HG02981 (cell line): ENCODE data around the gene EXOC1.
A peak's percentile ranks its signal among the peaks of the same experiment; 100 is the strongest.
"Not testable (repeated sequence)": the region's sequence is repeated elsewhere in the genome, so short reads cannot be mapped to it uniquely, and the experiment has no call there.

Experiments used
- ATAC-seq: cut with Tn5 transposase; IDR thresholded peaks from one replicate; pipeline ENCODE4 v1.9.1; 2021; ENCODE audit warnings: mild to moderate bottlenecking, moderate library complexity; ENCODE audit not compliant: unreplicated experiment

Gene EXOC1

DNA sequence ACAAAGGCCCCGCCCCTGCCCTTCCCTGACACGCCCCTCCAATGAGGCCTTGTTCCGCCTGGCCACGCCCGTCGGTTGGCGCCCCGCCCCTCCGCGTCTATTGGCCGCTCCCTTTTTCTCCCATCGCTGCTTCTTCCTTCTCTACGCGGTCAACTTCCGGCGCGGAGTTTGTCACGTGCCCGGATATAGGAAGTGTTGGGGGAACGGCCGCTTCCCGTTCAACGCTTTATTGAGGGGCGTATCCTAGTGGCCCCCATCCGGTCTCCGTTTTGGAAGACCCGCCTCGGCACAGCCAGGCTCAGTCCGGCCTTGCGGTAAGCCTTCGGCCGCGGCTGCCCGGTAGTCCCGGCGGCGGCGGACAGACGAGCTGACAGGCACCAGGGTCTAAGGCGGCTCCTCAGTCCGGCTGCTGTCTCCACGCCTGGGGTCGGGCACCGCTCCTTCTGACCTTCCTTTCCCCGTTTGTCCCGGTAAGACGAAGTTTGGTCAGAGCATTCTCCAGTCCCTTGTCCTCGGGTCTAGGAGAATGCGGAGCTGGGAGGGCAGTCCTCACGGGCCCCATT is at the start of gene EXOC1:
TSS of gene EXOC1 (plus strand) at position 165 of the 563 bp plus-strand sequence. CDS start 4,676 bp downstream, outside the sequence.
- peak; percentile 98 for ATAC-seq

DNA sequence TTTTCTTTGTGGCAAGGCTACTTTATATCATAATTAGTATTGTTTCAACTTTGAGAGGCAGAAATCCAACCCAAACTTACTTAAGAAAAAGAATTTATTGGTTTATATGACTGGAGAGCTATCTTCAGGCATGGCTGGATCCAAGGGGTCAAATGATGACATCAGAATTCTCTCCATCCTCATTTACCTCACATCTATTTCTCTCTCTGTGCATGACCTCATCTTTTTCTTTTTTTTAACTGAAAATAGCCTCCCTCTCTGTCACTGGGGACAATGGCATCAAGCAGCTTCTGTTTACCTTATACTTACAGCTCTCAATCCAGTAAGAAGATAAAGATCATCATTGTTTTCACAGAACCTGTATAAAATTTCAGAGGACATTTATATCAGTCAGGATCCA is 45.9 kb upstream of the EXOC1 start:
- no peak for ATAC-seq

- ATAC-seq = no peak
Observed at GRCh38 chr4:55808186-55808585, 45.3 kb upstream of the EXOC1 start.

- no peak for ATAC-seq
Observed at GRCh38 chr4:55808632-55809031, 44.8 kb upstream of the EXOC1 start.

DNA sequence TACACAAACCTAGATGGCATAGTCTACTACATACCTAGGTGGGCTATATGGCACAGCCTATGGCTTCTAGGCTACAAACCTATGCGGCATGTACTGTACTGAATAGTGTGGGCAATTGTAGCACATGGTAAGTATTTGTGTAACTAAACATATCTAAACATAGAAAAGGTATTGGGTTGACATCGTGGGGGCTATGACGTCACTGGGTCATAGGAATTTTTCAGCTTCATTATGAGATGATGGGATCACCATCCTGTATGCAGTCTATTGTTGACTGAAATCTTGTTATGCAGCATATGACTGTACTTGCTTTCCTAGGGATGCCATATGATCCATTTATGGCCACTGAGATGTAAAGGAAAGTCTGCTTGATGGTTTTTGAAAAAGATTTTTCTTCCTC is 35.8 kb upstream of the EXOC1 start:
- ATAC-seq = no peak

GRCh38 chr4:55819634-55820033 is 33.8 kb upstream of the EXOC1 start, which contains the start of gene EXOC1L:
Gene EXOC1L (plus strand): TSS chr4:55819790. CDS start chr4:55820027, 237 bp downstream.
- ATAC-seq = no peak

DNA sequence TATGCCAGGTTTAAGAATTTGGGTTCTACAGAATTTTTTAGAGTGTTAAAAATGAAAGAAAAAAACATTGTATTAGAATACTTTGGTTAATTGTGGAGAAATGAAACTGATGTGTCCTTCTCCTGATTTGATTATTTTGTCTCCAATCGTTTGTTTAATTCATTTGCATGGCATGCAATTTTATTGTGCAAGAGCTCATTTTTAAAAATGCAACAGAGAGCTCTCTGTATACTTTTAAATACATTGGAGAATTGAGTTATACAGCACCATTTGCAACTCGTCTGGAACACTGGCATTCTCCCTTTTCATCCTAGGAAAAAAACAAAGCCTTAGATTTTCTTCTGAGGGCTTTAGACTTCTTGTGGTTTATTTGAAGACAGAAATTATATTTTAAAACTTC is 33.2 kb upstream of the EXOC1 start:
- ATAC-seq = no peak

DNA sequence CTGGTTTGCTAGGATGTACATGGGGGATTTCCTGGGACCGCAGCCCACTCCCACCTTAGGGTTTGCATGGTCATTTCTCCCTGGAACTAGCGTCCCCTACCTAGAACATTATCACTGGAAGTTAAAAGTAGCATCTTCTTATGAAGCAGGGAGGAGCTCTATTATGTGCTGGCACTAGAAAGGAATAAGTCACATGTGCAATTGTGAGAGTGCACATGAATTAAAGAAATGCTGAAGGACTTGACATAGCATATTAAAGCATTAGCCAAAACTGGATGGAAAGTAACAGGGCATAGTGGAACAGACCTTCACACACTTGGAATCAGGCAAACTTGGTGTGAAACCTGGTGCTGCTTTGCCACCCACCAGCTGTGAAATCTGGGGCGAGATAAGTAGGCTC is 31.1 kb upstream of the EXOC1 start:
- ATAC-seq = no peak

GRCh38 chr4:55824865-55825264 is 28.6 kb upstream of the EXOC1 start:
- ATAC-seq = no peak

DNA sequence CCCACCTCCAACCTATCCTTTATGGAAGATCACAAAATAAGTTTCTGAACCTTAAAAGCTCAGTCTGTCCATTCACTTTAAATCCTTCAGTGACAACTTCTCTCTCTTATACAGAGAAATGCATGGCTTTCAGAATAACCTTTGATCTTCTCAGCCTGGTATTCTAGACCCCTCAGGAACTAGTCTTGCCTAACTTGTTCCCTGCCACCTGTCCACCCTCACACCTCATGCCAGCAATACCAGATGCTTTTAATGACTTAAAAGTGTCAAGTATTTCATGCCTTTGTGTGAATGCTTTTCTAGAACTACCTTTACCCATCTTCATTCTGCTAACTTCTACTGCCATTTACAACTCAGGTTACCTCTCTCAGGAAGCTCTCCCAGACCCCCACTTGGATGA is 26.5 kb upstream of the EXOC1 start:
- no peak for ATAC-seq

DNA sequence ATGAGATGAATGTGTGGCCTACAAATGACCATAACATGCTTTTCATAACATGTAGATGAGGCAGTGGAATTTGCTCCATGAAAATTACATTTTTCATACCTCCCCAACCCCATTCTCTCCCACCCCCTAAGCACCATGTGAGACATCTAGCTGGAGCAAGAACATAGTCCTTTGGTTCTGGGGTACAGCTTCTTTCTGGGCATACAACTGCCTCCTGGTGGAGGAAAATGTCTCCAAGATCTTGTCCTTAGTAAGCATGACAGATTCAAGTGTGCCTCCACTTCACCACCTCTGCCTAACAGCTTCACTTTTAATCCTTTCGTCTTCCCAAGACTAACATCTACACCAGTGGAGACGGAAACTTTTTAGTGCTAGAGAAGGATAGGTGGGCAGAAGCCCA is 25.9 kb upstream of the EXOC1 start:
- no peak for ATAC-seq

DNA sequence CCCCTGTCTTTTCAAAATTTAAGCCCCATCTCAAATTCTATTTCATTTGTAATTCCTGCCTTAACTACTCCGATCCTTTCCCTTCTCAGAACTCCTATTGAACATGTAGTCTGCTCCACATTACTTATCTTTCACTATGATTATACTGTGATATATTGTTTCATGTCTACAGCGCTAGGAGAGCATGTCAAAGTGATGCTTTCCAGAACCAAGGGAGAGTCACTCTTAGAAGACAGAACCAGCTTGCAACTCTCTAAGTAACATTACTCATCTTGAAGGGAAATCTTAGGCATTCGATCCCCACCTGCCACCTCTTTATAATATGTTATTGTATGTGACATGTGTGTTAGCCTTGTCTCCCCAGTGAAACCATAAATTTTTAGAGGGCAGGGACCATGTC is 23.4 kb upstream of the EXOC1 start:
- no peak for ATAC-seq

DNA sequence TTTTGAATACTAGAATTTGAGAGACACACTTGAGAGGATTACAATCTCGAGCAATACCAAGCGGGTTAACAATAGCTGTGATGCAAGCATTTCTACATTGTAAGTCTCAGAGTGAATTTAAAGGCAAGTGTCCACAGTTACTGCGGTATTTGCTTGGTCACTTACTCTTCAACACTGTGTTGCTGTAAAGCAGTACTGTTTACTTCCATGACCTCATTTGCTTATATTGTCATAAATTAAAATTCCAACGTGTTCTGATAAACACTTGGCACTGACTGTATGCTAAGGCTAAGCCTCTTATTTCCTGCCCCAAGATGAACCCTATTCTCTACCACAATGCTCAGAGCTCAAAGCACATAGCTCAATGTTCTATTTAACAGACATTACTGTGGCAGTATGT is 22.7 kb upstream of the EXOC1 start:
- no peak for ATAC-seq

GRCh38 chr4:55834086-55834795 is 19.2 kb upstream of the EXOC1 start:
- no peak for ATAC-seq

DNA sequence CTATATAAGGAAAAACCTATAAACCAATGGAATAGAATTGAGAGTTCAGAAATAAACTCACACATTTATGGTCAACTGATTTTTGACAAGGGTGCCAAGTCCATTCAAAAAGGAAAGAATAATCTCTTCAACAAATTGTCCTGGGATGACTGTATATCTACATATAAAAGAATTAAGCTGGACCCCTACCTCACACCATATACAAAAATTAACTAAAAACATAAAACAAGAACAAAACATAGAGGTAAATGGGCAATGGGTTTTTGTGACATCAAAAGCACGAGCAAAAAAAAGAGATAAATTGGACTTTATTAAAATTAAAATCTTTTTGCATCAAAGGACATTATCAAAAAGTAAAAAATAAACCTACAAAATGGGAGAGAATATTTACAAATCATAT is 15.5 kb upstream of the EXOC1 start:
- ATAC-seq = no peak

GRCh38 chr4:55838356-55838755 is 15.1 kb upstream of the EXOC1 start:
- no peak for ATAC-seq

DNA sequence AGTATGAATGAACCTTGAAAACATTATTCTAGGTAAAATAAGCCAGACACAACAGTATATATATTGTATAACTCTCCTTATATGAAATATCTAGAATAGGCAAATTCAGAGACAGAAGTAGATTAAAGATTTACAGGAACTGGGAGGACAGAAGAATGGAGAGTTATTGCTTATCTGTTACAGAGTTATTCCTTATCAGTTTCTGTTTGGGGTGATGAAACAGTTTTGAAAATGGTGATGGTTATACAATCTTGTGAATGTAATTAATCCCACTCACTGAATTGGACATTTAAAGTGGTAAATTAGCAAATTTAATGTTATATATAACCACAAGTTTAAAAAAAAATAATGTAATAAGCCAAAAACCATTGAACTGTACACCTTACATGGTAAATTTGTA is 14.5 kb upstream of the EXOC1 start:
- no peak for ATAC-seq

DNA sequence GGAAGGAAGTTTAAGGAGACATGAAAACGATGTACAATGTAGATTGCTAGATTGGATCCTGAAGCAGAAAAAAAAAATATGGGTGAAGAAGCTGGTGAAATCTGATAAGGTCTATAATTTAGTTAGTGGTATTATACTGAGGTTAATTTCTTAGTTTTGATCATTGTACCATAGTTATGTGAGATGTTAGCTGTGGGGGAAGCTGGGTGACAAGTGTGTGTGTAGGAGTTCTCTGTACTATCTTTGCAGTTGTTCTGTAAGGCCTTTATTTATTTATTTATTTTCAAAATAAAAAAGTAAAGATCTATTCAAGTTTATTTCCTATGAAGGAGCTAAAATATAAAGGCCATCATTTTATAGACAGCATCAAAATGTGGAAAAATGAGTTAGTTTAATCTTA is 12.5 kb upstream of the EXOC1 start:
- no peak for ATAC-seq

DNA sequence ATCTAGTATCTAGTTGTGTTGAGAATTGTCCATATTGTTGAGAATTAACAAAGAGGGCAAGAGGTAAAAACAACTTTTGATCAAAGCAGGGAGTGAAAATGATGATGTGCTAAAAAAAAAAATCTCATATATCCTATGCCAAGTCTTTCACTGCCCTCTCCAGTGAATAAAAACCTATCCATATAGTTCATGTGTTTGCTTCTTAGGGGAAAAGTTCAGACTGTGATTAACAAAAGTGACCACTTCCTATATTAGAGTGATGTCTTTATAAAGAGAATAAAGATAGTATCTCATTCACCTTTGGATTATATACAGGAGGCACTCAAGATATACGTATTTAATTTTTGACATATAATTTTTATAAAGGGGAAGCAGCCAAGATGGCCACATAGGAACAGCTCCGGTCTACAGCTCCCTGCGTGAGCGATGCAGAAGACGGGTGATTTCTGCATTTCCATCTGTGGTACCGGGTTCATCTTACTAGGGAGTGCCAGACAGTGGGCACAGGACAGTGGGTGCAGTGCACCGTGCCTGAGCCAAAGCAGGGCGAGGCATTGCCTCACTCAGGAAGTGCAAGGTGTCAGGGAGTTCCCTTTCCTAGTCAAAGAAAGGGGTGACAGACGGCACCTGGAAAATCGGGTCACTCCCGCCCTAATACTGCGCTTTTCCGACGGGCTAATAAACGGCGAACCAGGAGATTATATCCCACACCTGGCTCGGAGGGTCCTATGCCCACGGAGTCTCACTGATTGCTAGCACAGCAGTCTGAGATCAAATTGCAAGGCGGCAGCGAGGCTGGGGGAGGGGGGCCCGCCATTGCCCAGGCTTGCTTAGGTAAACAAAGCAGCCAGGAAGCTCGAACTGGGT is 11.8 kb upstream of the EXOC1 start:
- not testable (repeated sequence) for ATAC-seq

- ATAC-seq = not testable (repeated sequence)
Observed at GRCh38 chr4:55842312-55842711, 11.1 kb upstream of the EXOC1 start.

- ATAC-seq = no peak
Observed at GRCh38 chr4:55849724-55850123, 3.7 kb upstream of the EXOC1 start.

DNA sequence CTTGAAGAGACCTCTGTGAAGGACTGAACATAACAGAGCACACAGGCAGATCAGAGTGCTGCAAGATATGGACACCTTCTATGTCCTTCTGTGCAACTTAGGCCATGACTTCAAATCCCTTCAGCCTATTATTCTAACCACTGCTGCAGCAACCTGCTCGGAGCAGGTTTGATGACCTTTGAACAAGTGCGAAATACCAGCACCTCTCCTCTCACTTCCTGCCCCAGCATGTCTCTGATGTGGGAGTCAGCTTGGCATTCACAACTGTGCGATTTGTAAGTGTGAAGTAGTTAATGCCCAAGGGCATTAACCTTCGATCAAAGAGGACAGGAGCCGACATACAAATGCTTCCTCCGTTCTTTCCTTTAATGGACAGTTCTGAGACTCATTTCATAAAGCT is 1.6 kb upstream of the EXOC1 start:
- ATAC-seq = no peak
